PC-9 (cell line): Measurements from ENCODE around the gene TK2.

Experiments
- CTCF ChIP-seq: fragments of 200-600 bp; sonication (generic); conservative IDR thresholded peaks from 2 replicates; pipeline ENCODE4 v1.6.1; 2017; ENCODE audit warnings: mixed run types, antibody characterized with exemption, mild to moderate bottlenecking, moderate library complexity
- EZH2 ChIP-seq: fragments of 200-600 bp; sonication (generic); IDR thresholded peaks from 2 replicates; pipeline ENCODE4 v1.8.0; 2017; ENCODE audit warnings: antibody characterized with exemption, low read depth

GRCh38 chr16:66512272-66513110 is 37.4 kb downstream of the TK2 start:
- no peak for TF ChIP-seq CTCF
- no peak for TF ChIP-seq EZH2
